A549 treated with DMSO at 1 μM for 4 hours (cell line): ENCODE data around the gene ARAP2. TPM values are rescaled to one million over a fixed set of nuclear protein-coding genes. Genes with fewer than 3 reads are reported as not detected.

ENCODE experiments used
- total RNA-seq: library from RNA; stranded (reverse); fragments of 200-300 nt; extraction: Qiagen RNA extraction; gene quantifications from 5 replicates; pipeline ENCODE4 v1.2.3, GENCODE V29; 2022; ENCODE audit warnings: low read depth

Gene ARAP2, protein sequence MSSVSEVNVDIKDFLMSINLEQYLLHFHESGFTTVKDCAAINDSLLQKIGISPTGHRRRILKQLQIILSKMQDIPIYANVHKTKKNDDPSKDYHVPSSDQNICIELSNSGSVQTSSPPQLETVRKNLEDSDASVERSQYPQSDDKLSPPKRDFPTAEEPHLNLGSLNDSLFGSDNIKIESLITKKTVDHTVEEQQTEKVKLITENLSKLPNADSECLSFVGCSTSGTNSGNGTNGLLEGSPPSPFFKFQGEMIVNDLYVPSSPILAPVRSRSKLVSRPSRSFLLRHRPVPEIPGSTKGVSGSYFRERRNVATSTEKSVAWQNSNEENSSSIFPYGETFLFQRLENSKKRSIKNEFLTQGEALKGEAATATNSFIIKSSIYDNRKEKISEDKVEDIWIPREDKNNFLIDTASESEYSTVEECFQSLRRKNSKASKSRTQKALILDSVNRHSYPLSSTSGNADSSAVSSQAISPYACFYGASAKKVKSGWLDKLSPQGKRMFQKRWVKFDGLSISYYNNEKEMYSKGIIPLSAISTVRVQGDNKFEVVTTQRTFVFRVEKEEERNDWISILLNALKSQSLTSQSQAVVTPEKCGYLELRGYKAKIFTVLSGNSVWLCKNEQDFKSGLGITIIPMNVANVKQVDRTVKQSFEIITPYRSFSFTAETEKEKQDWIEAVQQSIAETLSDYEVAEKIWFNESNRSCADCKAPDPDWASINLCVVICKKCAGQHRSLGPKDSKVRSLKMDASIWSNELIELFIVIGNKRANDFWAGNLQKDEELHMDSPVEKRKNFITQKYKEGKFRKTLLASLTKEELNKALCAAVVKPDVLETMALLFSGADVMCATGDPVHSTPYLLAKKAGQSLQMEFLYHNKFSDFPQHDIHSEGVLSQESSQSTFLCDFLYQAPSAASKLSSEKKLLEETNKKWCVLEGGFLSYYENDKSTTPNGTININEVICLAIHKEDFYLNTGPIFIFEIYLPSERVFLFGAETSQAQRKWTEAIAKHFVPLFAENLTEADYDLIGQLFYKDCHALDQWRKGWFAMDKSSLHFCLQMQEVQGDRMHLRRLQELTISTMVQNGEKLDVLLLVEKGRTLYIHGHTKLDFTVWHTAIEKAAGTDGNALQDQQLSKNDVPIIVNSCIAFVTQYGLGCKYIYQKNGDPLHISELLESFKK (N-terminal part only)
- 0.47 to 0.78 TPM (median 0.67 TPM) in 5 replicates for total RNA-seq

DNA sequence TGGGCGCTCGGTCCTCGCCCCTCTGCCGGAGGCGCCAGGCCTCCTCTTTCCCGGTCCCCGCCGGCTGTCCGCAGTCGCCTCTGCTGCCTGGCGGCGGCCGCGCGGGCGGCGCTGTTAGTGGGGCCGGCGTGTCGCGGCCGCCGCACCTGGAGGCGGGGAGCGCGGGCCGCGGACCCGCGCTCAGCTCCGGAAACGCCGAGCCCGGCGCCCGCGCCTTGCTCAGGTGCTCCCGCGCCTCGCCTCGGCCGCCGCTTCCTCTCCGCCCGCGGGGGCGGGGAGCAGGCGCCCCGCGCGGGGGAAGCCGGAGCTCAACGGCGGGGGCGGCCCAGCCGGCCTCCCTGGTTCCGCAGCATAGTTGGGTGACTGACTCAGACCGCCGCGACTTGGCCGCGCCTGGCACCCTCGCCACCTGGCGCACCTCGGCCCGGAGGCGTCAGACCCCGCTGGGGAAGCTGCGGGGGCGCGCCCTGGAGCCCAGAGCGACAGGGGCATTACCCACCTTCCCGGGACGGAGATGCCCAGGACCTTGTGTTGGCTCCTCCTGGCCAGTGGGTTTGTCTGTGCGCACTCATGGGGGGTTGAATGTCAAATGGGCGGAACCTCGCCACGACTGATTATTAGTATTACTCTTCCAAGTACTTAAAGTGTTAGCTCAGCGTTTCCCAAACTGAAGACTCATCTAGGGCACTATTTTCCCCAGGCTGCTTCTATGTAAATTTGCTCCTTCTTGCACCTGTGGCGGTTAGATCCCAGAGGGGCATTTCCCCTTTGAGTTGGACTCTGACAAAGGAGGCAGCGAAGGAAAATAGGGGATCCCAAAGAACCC is at the start of gene ARAP2:
Gene ARAP2 (minus strand): TSS at position 258 of the 826 bp plus-strand sequence. CDS start 15,028 bp downstream, outside the sequence.

DNA sequence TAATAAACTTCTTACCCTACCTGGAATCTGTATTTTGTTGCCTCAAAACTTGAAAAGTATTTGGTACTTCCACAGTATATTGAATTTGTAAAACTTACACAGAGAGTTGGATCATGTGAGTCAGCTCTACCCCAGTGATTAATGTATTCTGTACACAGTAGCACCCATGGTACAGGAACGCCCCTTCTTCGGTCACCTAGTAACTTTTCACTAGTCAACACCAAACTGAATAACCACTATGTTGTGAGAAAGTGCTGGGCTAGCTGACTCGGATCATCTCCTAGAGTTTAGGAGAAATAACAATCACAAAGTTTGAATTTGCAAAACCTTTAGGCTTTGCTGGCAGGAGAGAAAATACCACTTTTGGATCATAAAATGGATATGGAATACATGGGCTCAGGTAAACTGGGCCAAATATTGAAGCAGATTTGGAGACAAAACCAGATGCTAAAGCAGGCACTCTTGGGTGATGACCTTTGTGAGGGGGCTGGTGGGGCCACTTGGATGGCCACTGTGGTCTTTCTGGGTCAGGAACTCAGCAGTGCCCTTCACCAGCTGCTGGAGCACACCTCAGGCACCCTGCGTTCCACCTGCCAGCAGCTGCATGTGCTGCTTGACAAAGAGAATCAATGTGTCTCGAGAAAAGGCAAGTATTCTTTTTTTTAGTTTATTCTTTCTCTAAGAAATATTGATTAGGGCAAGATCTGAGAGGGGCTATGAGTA is 37.2 kb upstream of the ARAP2 start, which contains the start of gene DTHD1:
Gene DTHD1 (plus strand): TSS at position 233 of the 723 bp plus-strand sequence. CDS start 143 bp downstream, at position 376.

Other genes with a start within 250 kb of the ARAP2 start
- not detected in 5 replicates for gene DTHD1, start 37.1 kb upstream of the ARAP2 start, total RNA-seq